Stomach (tissue), 4 donors: Measurements from ENCODE around the gene PDLIM5.

Experiments used
- POLR2A ChIP-seq, 4 donors: fragments of 450-650 bp; IDR thresholded peaks; one replicate each; pipeline ENCODE4 v1.6.1; 2016; ENCODE audit warnings: antibody characterized with exemption in 4 of 4, control low read depth in 2 of 4, mild to moderate bottlenecking in 1 of 4, moderate library complexity in 1 of 4
- POLR2AphosphoS5 ChIP-seq, 3 donors: sonication (generic); formaldehyde crosslinking; IDR thresholded peaks; one replicate each; pipeline ENCODE4 v1.6.1; 2016; ENCODE audit warnings: antibody characterized with exemption in 3 of 3
- TF ChIP-seq, protein P1 (sequence below), 7 experiments: fragments of 450-650 bp in 4 of 7; fragments of 200-600 bp in 3 of 7; sonication (generic) in 3 of 7; IDR thresholded peaks; one replicate each; pipeline ENCODE4 v1.5.1; 2016 to 2019; ENCODE audit warnings: antibody characterized with exemption in 7 of 7, control low read depth in 2 of 7, mild to moderate bottlenecking in 1 of 7

GRCh38 chr4:94540476-94540875 lies 88.7 kb downstream of the PDLIM5 start:
- TF ChIP-seq, protein P1, sequence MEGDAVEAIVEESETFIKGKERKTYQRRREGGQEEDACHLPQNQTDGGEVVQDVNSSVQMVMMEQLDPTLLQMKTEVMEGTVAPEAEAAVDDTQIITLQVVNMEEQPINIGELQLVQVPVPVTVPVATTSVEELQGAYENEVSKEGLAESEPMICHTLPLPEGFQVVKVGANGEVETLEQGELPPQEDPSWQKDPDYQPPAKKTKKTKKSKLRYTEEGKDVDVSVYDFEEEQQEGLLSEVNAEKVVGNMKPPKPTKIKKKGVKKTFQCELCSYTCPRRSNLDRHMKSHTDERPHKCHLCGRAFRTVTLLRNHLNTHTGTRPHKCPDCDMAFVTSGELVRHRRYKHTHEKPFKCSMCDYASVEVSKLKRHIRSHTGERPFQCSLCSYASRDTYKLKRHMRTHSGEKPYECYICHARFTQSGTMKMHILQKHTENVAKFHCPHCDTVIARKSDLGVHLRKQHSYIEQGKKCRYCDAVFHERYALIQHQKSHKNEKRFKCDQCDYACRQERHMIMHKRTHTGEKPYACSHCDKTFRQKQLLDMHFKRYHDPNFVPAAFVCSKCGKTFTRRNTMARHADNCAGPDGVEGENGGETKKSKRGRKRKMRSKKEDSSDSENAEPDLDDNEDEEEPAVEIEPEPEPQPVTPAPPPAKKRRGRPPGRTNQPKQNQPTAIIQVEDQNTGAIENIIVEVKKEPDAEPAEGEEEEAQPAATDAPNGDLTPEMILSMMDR (IDR thresholded peaks at IDR 0.05), result no peak
- TF ChIP-seq POLR2A (IDR thresholded peaks at IDR 0.05), result no peak
- TF ChIP-seq POLR2AphosphoS5 (IDR thresholded peaks at IDR 0.05), result no peak
